HCT116 (cell line): ENCODE measurements around the gene OPN1MW3. TPM values are rescaled to one million over a fixed set of nuclear protein-coding genes. Genes with fewer than 3 reads are reported as not detected.

Experiments
- ATAC-seq: fragments of 200-7000 bp; cut with Tn5 transposase; 2 replicates; pipeline ENCODE4 v1.9.1; 2020; ENCODE audit warnings: mild to moderate bottlenecking, moderate library complexity
- BruUV-seq: library from RNA; stranded (reverse); fragments of 400-500 nt; replicated peaks from 2 replicates; lab custom pipeline; 2021; lab: Mats Ljungman, UMichigan
- CTCF ChIA-PET: fragments of 300-600 bp; sonication (Branson Sonifier 250); formaldehyde crosslinking; loops from one replicate; lab custom pipeline; 2021; ENCODE audit warnings: antibody characterized with exemption; lab: Charles Lee
- POLR2A ChIA-PET: fragments of 300-600, 350-600 bp; sonication (Branson Sonifier 250); formaldehyde crosslinking; loops from one replicate; lab custom pipeline; 2021; ENCODE audit warnings: antibody characterized with exemption; lab: Charles Lee
- RAD21 ChIA-PET, 2 experiments: fragments of 300-600 bp; sonication (Branson Sonifier 250); formaldehyde crosslinking; loops; one replicate each; lab custom pipeline; 2023; ENCODE audit warnings: low total read pairs in 2 of 2; ENCODE audit not compliant: uncharacterized antibody in 2 of 2, unreplicated experiment in 2 of 2, low non-redundant PET in 1 of 2; lab: Charles Lee
- DNase-seq: peaks from one replicate; pipeline ENCODE4 v3.0.0-alpha.2; 2010; ENCODE audit warnings: low read depth, low spot score
- H2AFZ ChIP-seq: fragments of 200-600 bp; shearing (Covaris generic), sonication (generic); 2 replicates; pipeline ENCODE4 v1.6.1; 2017; ENCODE audit warnings: low read depth, mixed run types, mixed read lengths, antibody characterized with exemption, low read length; ENCODE audit not compliant: poor library complexity, severe bottlenecking
- H3K27ac ChIP-seq: 2 replicates; pipeline ENCODE4 v1.5.1; 2012; ENCODE audit warnings: low read depth, low read length
- H3K27me3 ChIP-seq: fragments of 200-600 bp; sonication (generic); 2 replicates; pipeline ENCODE4 v1.6.1; 2016; ENCODE audit warnings: mixed run types, low read length, mixed read lengths; ENCODE audit not compliant: insufficient read depth
- H3K36me3 ChIP-seq, 2 experiments: fragments of 200-500 bp in 1 of 2; fragments of 200-600 bp in 1 of 2; sonication (Bioruptor generic) in 1 of 2; sonication (generic) in 1 of 2; 2 replicates each; pipeline versions ENCODE4 v1.5.1 to v1.6.1; 2014 to 2016; ENCODE audit warnings: low read length in 2 of 2, inconsistent platforms in 1 of 2, mixed read lengths in 1 of 2, mixed run types in 1 of 2; ENCODE audit not compliant: insufficient read depth in 2 of 2, control insufficient read depth in 1 of 2
- H3K4me1 ChIP-seq, 2 experiments: fragments of 200-600 bp in 1 of 2; sonication (generic) in 1 of 2; 2 replicates each; pipeline versions ENCODE4 v1.5.1 to v1.6.1; 2012 to 2017; ENCODE audit warnings: low read length in 2 of 2, inconsistent platforms in 1 of 2, mild to moderate bottlenecking in 1 of 2, mixed read lengths in 1 of 2, mixed run types in 1 of 2, moderate library complexity in 1 of 2; ENCODE audit not compliant: insufficient read depth in 2 of 2, control insufficient read depth in 1 of 2
- H3K4me2 ChIP-seq: fragments of 200-600 bp; sonication (generic); 2 replicates; pipeline ENCODE4 v1.6.1; 2017; ENCODE audit warnings: mixed run types, low read length, mixed read lengths
- H3K4me3 ChIP-seq, 2 experiments: fragments of 200-600 bp in 1 of 2; sonication (generic) in 1 of 2; replicated peaks in 1 of 2; 2 replicates each; pipeline ENCODE4 v1.5.1; 2011 to 2016; ENCODE audit warnings: low read length in 2 of 2, control low read depth in 1 of 2, low read depth in 1 of 2, mild to moderate bottlenecking in 1 of 2, mixed read lengths in 1 of 2, mixed run types in 1 of 2
- H3K79me2 ChIP-seq: fragments of 200-600 bp; sonication (generic); 2 replicates; pipeline ENCODE4 v1.6.1; 2017; ENCODE audit warnings: mild to moderate bottlenecking, mixed run types, low read length, moderate library complexity, mixed read lengths; ENCODE audit not compliant: insufficient read depth
- H3K9ac ChIP-seq: fragments of 200-600 bp; sonication (generic); 2 replicates; pipeline ENCODE4 v1.6.1; 2016; ENCODE audit warnings: low read length, mixed read lengths
- H3K9me2 ChIP-seq: fragments of 200-600 bp; sonication (generic), shearing (Covaris generic); 2 replicates; pipeline ENCODE4 v1.6.1; 2017; ENCODE audit warnings: mixed run types, mild to moderate bottlenecking, moderate library complexity; ENCODE audit not compliant: insufficient read depth
- H3K9me3 ChIP-seq, 2 experiments: fragments of 200-500 bp in 1 of 2; fragments of 200-600 bp in 1 of 2; sonication (Bioruptor generic) in 1 of 2; sonication (generic) in 1 of 2; 2 replicates each; pipeline ENCODE4 v1.6.1; 2014 to 2017; ENCODE audit warnings: low read length in 2 of 2, mixed read lengths in 2 of 2, inconsistent platforms in 1 of 2, low read depth in 1 of 2, mild to moderate bottlenecking in 1 of 2, mixed run types in 1 of 2, moderate library complexity in 1 of 2; ENCODE audit not compliant: control insufficient read depth in 1 of 2, insufficient read depth in 1 of 2
- H4K20me1 ChIP-seq: fragments of 200-600 bp; sonication (generic), shearing (Covaris generic); 2 replicates; pipeline ENCODE4 v1.6.1; 2017; ENCODE audit warnings: mixed run types, mild to moderate bottlenecking, moderate library complexity; ENCODE audit not compliant: insufficient read depth
- CEBPB ChIP-seq: IDR thresholded peaks from 2 replicates; pipeline ENCODE4 v1.6.1; 2012; ENCODE audit warnings: low read depth
- EGR1 ChIP-seq: IDR thresholded peaks from 2 replicates; pipeline ENCODE4 v1.6.1; 2012; ENCODE audit warnings: low read depth
- EZH2phosphoT487 ChIP-seq: fragments of 200-600 bp; IDR thresholded peaks from 2 replicates; pipeline ENCODE4 v1.6.1; 2018; ENCODE audit warnings: antibody characterized with exemption, borderline replicate concordance
- FOSL1 ChIP-seq: IDR thresholded peaks from 2 replicates; pipeline ENCODE4 v1.6.1; 2012; ENCODE audit warnings: low read depth
- JUND ChIP-seq: IDR thresholded peaks from 2 replicates; pipeline ENCODE4 v1.6.1; 2012
- MAX ChIP-seq: IDR thresholded peaks from 2 replicates; pipeline ENCODE4 v1.6.1; 2012
- POLR2A ChIP-seq: IDR thresholded peaks from 2 replicates; pipeline ENCODE4 v1.7.0; 2011; ENCODE audit warnings: borderline replicate concordance; ENCODE audit not compliant: insufficient read depth, insufficient read length; ENCODE audit errors: extremely low read depth
- RAD21 ChIP-seq: IDR thresholded peaks from 2 replicates; pipeline ENCODE4 v1.6.1; 2012; ENCODE audit warnings: low read depth, mild to moderate bottlenecking
- SP1 ChIP-seq: IDR thresholded peaks from 2 replicates; pipeline ENCODE4 v1.6.1; 2012; ENCODE audit warnings: low read depth
- SRF ChIP-seq: IDR thresholded peaks from 2 replicates; pipeline ENCODE4 v1.6.1; 2012; ENCODE audit warnings: low read depth
- TCF7L2 ChIP-seq: IDR thresholded peaks from 2 replicates; pipeline ENCODE4 v1.7.0; 2011; ENCODE audit warnings: borderline replicate concordance, inconsistent platforms; ENCODE audit not compliant: insufficient read depth, insufficient read length; ENCODE audit errors: extremely low read depth
- YY1 ChIP-seq: IDR thresholded peaks from 2 replicates; pipeline ENCODE4 v1.6.1; 2011; ENCODE audit warnings: low read length, low read depth, moderate library complexity, mild to moderate bottlenecking; ENCODE audit not compliant: insufficient replicate concordance; ENCODE audit errors: extremely low read depth
- ZBTB33 ChIP-seq: IDR thresholded peaks from 2 replicates; pipeline ENCODE4 v1.6.1; 2011; ENCODE audit warnings: mild to moderate bottlenecking, low read length, moderate library complexity; ENCODE audit not compliant: insufficient replicate concordance; ENCODE audit errors: extremely low read depth
- intact Hi-C: fragments of 100-400 bp; cut with micrococcal nuclease; formaldehyde crosslinking; loops from 2 replicates; pipeline ENCODE4 v1.10.0; 2022
- total RNA-seq: library from RNA; stranded (reverse); gene quantifications from one replicate; pipeline ENCODE4 v1.2.1, GENCODE V29; 2021; ENCODE audit not compliant: unreplicated experiment

The OPN1MW3 gene
- total RNA-seq, 1 experiment from 2014 or later = not detected

- Histone ChIP-seq H2AFZ (no peak overlapping the region), H3K4me2 (no peak overlapping the region), H3K27ac (no peak overlapping the region), H3K4me3 (no peak overlapping the region), H4K20me1 (no peaks in the 10 kb centered on the region), H3K9me2 (no peaks in the 10 kb centered on the region), H3K79me2 (no peaks in the 10 kb centered on the region), H3K9me3 (no peaks in the 10 kb centered on the region), H3K27me3 (no peaks in the 10 kb centered on the region), H3K36me3 (no peaks in the 10 kb centered on the region), H3K9ac (no peak overlapping the region), H3K4me1 (0 out of 4 replicates have a peak, but pooled peaks cover 0 to under 1% of the 10 kb centered on the region in 2 experiments)
- POLR2A ChIA-PET = no interaction called here
- CTCF ChIA-PET = no interaction called here
- intact Hi-C loops = no loop called here
- RAD21 ChIA-PET = no interaction called here
- BruUV-seq = no TSS peak
- TF ChIP-seq YY1 (no peak), SRF (no peak), ZBTB33 (no peak), TCF7L2 (no peak), EZH2phosphoT487 (no peak), SP1 (no peak), RAD21 (no peak), MAX (no peak), CEBPB (no peak), POLR2A (no peak), EGR1 (no peak), JUND (no peak), FOSL1 (no peak)
- DNase-seq (no peak), ATAC-seq (no peak)
These were observed 46.1 kb downstream of the OPN1MW3 start for GRCh38 chrX:154303476-154303875.
